ENCODE results near the gene ADD2.

The ADD2 gene

GRCh38 chr2:70668911-70669310, 99.1 kb downstream of the ADD2 start:
- H3K4me3 ChIP-seq (ENCODE audit: low read length) = no peak overlapping the region
- no peak for DNase-seq (ENCODE audit: low read depth)
- no peak for TF ChIP-seq CTCF (conservative IDR thresholded peaks at IDR 0.05; ENCODE audit: low read depth, low read length)

- no peak for DNase-seq (ENCODE audit: low read depth)
- TF ChIP-seq CTCF (conservative IDR thresholded peaks at IDR 0.05; ENCODE audit: low read depth, low read length) = no peak
- H3K4me3 ChIP-seq (ENCODE audit: low read length) = no peak overlapping the region
Observed at GRCh38 chr2:70668432-70668831, 99.6 kb downstream of the ADD2 start.

- TF ChIP-seq CTCF (conservative IDR thresholded peaks at IDR 0.05; ENCODE audit: low read depth, low read length) = no peak
- no peak for DNase-seq (ENCODE audit: low read depth)
- H3K4me3 ChIP-seq (ENCODE audit: low read length) = no peak overlapping the region
Observed at GRCh38 chr2:70664525-70664924, 103.5 kb downstream of the ADD2 start.

- no peak overlapping the region for H3K4me3 ChIP-seq (ENCODE audit: low read length)
- TF ChIP-seq CTCF (conservative IDR thresholded peaks at IDR 0.05; ENCODE audit: low read depth, low read length) = no peak
- no peak for DNase-seq (ENCODE audit: low read depth)
Observed at GRCh38 chr2:70663411-70663810, 104.6 kb downstream of the ADD2 start.

GRCh38 chr2:70659551-70659950, 108.4 kb downstream of the ADD2 start:
- no peak for DNase-seq (ENCODE audit: low read depth)
- H3K4me3 ChIP-seq (ENCODE audit: low read length) = no peak overlapping the region
- TF ChIP-seq CTCF (conservative IDR thresholded peaks at IDR 0.05; ENCODE audit: low read depth, low read length) = no peak

GRCh38 chr2:70658476-70658875, 109.5 kb downstream of the ADD2 start:
- no peak for DNase-seq (ENCODE audit: low read depth)
- no peak overlapping the region for H3K4me3 ChIP-seq (ENCODE audit: low read length)
- no peak for TF ChIP-seq CTCF (conservative IDR thresholded peaks at IDR 0.05; ENCODE audit: low read depth, low read length)

DNA sequence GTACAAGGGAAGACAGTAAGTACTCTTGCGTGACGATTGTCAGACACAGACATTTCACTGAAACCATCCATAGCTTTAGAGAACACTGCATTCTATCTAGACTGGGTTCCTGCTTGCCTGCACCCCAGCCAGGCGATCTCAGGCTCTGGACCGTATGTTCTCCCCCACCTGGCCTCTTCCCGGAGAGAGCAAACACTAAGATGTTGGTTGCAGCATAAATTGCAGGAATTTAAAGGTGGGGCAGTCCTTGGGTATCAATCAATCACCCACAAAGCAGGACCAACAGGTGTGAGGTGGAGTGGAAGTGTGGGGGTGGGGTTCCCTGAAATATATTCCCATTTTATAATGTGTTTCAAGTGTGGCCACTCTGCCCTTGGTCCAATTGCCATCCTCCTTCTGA, 110.8 kb downstream of the ADD2 start:
- H3K4me3 ChIP-seq (ENCODE audit: low read length) = no peak overlapping the region
- no peak for TF ChIP-seq CTCF (conservative IDR thresholded peaks at IDR 0.05; ENCODE audit: low read depth, low read length)
- DNase-seq (ENCODE audit: low read depth) = no peak

Data from retinal pigment epithelial cell (primary cell).